Adipose tissue (tissue), 3 donors: ENCODE data around the gene KRT77. TPM values are rescaled to one million over a fixed set of nuclear protein-coding genes. Genes with fewer than 3 reads are reported as not detected.
"Not testable (repeated sequence)": the region's sequence is repeated elsewhere in the genome, so short reads cannot be mapped to it uniquely, and the experiment has no call there.

Experiments
- H3K27ac ChIP-seq: one replicate; pipeline ENCODE4 v1.5.1; 2013; ENCODE audit warnings: low read depth, low read length
- WGBS, 3 donors: extraction: QIAGEN DNeasy Blood & Tissue Kit; methylation state at CpG; one replicate each; pipeline ENCODE4 v1.1.7; 2013; 5-methylcytosine and 5-hydroxymethylcytosine counted together
- polyA plus RNA-seq, 3 donors: library from polyadenylated mRNA; stranded (reverse); fragments of 200-250 nt; gene quantifications; one replicate each; pipeline ENCODE4 v1.2.3, GENCODE V29; 2013
- donor health status: healthy with polysubstance abuse.
- donor health status: Bipolar disorder and iron deficiency.
- donor health status: healthy.

The KRT77 gene
- under 1 TPM in 2 of 3 donors, not detected in 1; 0.01 to 0.08 TPM for polyA plus RNA-seq

DNA sequence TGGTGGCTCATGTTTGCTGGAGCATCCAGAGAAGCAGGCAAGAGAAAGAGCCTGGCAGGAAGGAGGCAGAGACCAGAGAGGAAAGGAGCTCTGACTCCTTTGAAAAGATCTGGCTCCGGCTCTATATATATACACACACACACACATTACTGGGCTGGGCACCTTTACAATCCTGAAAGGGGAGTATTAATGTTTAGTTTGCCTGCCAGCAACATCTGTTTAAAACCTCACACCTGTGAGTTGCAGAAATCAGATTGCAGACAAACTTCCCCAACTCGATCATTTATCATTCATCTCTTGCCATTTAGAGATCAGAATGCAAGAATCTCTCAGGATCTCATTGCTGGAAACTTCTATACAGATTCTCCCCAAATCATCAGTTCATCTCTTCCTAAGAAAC, at the start of gene KRT77:
TSS of gene KRT77 (minus strand) at position 101 of the 400 bp plus-strand sequence. CDS start at position 11, 90 bp downstream.
- no peak within 1 kb of the TSS for H3K27ac ChIP-seq
- WGBS, 3 donors: 37 to 69% (median 64%) methylated on average over 2 of the region's 2 CpGs

DNA sequence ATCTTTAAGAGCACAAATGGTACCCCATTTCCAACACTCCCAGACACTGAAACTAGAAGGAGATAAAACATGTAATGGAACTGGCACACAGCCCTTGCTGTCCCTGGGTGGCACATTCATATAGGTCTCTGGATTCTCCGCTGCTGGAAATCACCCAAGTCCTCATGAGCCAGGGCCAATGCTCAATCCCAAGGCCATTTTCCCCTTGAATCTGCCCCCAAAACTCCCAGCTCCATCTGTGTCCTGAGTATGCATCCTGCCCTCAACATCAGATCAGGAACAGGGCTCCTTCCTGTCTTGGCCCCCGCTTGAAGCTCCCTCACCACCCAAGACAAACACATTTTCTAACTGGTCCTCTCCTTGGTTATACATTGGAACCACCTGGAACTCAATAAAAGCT, 49.2 kb upstream of the KRT77 start:
- WGBS, 3 donors: 66 to 84% (median 79%) methylated on average over 2 of the region's 2 CpGs
- no peak overlapping the region for H3K27ac ChIP-seq

DNA sequence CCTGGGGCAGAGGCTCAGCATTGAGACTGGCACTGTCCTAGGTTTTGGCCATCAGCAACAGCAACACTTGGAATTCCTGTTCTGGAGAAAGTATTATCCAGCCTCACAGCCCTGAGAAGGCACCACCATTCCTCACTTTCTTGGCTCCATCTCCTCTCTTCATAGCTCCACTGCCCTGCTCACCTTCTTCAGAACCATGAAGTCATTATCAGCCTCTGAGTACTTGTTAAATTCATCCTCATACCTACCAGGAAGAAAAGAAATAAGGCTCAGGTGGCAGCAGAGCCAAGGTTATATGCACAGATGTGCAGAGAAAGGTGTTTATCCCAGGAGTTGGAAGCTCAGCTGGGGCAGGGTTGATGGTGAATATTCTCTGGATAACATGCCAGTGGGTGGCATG, 48.5 kb upstream of the KRT77 start:
- H3K27ac ChIP-seq: no peak overlapping the region

DNA sequence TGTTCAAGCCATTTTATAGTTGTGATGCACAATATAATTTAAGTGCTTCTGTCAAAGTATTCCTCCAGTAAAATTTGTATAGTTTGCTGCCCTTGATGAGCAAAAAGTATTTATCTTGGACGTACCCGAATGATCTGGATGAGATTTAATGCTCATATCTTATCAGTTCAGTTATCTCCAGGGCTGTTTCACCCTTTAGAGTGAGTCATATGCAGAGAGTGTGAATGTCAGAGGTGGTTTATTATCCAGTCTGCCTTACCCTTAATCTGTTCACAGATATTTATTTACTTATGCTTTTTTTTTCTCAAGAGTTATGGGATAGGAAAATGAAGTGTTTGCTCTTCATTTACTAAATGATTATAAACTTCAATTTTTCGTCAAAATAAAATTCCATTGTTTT, 47.2 kb upstream of the KRT77 start:
- H3K27ac ChIP-seq: not testable (repeated sequence)
- 39 to 64% (median 58%) methylated on average over 3 of the region's 3 CpGs for WGBS, 3 donors

DNA sequence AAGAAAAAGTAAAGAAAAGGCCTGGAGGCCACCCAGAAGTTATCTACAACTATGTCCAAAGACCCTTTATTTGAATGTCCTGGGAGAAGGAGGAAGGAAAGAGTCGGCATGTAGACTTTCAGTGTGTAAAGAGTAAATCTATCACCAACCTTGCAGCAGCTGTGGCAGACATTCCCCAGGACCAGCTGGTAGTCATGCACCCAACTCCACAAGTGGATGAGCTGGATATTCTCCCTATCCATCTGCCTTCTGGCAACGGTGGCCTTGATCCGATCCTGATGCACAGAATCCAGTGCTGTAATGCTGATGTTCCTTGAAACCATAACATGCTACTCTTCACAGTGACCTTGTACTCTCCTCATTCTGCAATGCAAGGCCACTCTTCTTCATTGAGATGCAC, 46.5 kb upstream of the KRT77 start:
- WGBS, 3 donors: 73 to 85% (median 83%) methylated on average over 3 of the region's 3 CpGs

DNA sequence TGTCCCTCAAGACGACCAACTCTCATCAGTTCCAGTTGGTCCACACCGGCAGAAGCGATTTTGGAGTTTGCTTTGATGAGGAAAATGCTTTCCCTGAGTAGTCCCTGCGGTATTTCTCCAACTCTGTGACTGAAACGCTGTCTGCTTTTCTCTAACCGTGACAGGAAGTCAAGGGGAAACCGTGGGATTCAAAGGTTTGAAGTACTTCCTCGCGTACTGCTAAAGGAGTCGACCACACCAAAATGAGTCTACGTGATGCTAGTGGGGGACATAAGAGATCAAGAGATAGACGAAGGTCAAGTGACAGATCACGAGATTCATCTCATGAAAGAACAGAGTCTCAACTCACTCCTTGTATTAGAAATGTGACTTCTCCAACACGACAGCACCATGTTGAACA, 45.3 kb upstream of the KRT77 start:
- no peak overlapping the region for H3K27ac ChIP-seq
- whole genome bisulfite sequencing, 3 donors: 47 to 68% (median 48%) methylated on average over 14 of the region's 14 CpGs

More for the DNA sequence above, 46.5 kb upstream of the KRT77 start:
- H3K27ac ChIP-seq: no peak overlapping the region

DNA sequence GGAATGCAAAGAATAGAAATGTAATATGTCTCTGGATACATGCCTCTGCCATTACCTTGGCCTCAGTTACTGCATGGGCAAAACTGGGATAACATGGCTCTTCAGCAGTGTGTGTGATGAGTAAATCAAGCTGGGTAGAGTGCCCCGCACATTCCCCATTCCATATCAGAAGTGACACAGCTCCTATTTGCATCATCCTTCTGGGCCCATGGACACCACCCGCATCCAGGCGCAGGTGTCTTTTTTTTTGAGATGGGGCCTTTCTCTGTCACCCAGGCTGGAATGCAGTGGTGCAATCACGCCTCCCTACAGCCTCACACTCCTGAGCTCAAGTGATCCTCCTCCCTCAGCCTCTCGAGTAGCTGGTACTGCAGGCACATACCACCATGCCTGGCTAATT, 42.2 kb upstream of the KRT77 start:
- 69 to 81% (median 78%) methylated on average over 5 of the region's 5 CpGs for WGBS, 3 donors
- no peak overlapping the region for H3K27ac ChIP-seq

DNA sequence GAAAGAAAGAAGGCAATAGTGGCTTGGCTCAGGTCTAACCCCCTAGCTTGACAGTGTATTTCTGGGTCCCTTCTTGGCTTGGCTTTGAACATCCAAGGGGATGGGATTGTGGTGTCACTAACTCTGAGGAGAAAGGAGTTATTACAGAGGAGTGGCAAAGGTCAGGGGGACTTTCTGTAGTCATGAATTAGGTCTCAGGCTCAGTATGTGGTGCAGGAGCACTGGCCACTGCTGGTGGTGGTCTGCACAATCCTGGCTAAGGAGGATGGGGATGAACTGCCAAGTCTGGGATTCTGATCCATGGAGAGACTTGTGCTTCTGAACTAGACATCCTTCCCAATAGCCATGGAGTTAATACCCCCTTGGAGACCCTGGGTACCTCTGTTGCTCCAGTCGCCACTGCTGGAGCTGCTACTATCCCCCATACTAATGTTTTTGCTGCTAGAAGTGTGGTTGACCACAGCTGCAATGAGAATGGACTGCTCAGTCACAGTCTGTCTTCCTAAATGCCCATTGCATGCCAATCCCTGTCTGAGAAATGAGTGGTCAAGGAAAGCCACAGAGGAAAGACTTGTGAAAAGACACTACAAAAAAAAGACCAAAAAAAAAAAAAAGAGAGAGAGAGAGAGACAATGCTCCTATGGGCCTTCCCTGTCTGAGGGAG, 41.3 kb upstream of the KRT77 start:
- H3K27ac ChIP-seq: no peak overlapping the region
- WGBS, 3 donors: 65 to 80% (median 68%) methylated on average over 1 of the region's 1 CpG

DNA sequence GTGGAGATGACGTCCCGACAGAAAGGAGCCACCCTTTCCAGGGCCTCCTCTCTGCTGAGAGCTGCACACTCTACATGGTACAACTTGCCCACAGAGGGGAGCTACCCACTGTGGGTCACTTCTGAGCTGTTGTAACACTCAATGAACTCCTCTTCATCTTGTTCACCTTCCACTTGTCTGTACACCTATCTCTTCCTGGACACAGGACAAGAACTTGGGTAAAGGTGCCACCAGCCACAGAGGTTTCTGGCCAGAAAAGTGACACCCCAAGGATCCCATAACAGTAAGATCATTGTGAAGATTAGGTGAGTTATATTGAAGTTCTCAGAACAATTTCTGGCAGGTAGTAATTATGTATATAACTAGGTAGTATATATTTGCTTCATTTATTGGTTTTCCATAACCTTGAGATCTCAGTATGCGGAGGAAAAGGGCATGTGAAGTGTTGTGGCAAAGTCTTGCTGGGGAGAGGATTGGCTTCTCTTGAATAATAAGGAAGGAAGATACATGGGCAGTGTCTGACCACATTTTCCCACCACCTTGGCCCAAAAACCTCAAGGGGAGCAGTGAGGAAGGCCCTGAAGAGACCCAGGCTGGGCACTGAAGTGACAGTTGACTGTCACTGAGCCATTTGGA, 39.6 kb upstream of the KRT77 start:
- WGBS, 3 donors: 63 to 73% (median 70%) methylated on average over 3 of the region's 3 CpGs
- no peak overlapping the region for H3K27ac ChIP-seq

DNA sequence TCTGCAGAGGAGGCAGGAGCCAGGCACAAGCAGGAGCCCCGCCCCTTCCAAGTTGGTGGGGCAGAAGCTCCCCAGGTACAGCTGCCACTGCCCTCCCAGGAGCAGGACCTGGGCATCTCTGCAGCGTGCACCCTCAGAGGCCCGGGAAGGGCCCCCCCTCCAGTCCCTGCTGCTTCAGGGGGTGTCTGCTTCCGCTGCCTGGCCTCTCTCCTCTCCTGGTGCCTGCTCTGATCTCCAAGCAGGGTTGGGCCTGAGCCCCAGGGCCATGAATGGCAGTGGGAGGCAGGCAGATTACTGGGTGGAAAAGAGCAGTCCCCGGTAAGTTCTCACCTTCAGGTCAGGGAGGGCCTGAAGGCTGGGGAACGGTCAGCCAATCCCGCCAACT, 38.9 kb upstream of the KRT77 start:
- H3K27ac ChIP-seq: no peak overlapping the region
- WGBS, 3 donors: 62 to 77% (median 71%) methylated on average over 7 of the region's 7 CpGs

DNA sequence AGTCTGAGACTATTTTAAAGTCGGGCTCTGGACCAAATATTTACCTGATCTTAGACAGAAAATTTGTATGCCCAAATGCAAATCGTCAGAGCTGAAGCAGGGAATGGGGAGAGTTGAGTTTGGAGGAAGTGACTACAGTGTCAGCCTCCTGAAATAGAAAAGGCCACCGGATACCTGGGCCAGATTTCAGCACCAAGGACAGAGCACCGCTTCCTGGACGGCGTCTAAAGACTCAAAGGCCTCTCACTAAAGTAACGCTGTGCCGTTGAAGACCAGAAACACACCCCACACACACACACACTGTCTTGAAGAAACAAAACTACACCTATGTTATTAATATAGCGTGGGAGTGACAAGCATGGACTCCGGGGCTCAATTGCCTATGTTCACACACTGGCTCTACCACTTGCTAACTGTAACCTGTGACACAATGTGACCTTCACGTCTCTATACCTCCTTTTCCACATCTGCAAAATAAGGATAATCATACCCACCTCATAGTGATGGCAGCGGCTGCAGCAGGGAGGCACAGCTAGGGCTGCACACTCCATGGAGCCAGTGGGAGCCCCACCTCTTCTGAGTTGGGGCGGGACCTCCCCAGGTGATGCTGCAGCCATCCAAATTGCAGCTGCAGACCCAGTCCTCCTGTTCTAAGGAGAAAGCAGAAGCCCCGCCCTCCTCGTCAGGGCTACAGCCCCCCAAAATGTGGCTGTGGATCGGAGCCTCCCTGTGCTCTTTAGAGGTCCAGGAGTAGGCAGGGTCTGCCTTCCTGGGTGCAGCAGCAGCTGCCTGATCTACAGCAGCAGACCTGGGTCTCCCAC, 38.3 kb upstream of the KRT77 start:
- WGBS, 3 donors: 16 to 19% (median 17%) methylated on average over 16 of the region's 16 CpGs
- H3K27ac ChIP-seq: no peak overlapping the region

DNA sequence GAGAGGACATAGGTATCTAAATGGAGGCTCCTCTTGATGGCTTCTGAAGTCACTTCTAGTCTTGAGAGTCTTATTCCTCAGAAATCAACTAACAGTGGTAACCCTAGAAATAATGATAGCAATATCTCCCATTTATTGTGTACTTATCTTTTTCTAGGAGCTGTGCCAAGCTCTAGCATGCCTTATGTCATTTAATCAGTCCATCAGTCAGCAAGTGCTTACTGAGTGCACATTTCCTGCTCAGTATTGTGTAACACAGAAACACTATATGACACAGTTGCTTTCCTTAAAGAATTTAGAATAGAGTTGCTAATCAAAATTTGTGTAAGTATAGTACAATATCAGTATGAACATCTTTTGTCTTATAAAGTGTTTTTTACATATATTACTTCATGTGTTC, 37.3 kb upstream of the KRT77 start:
- no peak overlapping the region for H3K27ac ChIP-seq

DNA sequence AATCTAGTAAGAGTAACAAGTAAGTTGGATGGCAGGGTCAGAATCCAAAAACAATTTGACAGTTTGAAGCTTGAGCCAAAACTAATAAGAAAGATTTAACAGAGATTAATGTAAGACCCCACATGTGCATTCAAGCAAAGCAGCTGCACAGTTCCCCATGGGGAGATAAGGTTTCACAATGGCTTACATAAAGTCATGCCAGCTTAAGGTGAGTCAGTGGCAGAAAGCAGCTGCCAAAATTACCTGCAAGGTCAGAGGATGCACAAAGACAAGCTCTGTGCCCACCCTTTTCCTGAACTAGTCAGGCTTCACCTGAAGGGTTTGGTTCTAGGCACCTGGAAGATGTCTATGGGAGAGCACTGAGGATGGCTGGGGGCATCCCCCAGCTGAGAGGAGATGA, 36.6 kb upstream of the KRT77 start:
- no peak overlapping the region for H3K27ac ChIP-seq

DNA sequence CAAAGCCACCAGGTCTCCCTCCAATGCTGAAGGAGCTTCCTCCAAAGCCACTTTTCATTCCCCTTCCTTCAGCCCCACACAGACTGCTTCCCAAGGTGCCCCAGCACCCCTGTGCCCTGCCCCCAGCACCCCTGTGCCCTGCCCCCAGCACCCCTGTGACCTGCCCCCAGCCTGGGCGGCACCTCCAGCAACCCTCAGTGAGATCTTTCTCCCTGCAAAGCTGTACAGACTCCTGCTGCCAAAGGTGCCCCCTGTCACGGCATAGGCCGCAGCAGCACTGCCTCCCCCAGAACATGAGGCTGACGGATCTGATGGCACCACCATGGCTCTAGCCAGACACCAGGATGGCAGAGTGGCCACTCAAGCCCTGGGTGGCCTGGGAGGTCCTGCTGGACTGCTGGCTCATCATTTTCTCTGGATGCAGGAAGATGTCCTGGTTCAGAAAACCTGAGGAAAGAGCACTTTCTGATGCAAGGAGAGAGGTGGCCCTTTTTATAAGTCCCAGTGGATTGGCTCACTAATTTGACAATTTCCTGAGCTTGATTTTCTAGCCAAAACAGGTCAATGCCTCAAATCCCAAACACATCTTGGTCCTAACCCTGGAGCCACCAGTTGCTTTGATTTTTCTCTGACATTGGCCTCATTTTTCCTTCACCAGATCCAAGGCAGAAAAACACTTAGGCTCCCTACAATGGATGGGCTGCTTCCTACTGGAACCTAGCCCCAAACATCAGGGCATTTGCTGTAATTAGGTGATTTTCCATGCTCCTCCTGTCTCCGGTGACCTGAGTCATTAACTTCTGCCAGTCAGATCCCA, 32.7 kb upstream of the KRT77 start:
- 66 to 75% (median 73%) methylated on average over 5 of the region's 5 CpGs for WGBS, 3 donors
- no peak overlapping the region for H3K27ac ChIP-seq

DNA sequence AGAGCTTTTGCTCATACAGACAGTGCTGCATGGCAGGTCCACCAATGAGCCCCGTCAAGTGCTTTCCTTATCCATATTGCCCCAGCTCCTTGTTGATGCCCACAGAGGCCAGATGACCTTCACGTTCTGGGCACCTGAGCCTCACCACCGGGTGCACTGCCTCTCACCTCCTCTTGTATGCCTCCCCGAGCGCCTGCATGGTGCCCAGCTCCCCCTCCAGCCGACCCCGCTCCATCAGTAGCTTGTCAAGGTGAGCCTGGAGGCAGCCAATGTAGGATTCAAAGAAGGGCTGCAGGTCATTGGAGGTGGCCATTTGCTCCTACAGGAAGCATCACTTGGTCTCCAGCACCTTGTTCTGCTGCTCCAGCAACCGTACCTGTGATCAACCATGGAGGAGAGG, 31.8 kb upstream of the KRT77 start:
- no peak overlapping the region for H3K27ac ChIP-seq
- 70 to 75% (median 75%) methylated on average over 8 of the region's 8 CpGs for WGBS, 3 donors

DNA sequence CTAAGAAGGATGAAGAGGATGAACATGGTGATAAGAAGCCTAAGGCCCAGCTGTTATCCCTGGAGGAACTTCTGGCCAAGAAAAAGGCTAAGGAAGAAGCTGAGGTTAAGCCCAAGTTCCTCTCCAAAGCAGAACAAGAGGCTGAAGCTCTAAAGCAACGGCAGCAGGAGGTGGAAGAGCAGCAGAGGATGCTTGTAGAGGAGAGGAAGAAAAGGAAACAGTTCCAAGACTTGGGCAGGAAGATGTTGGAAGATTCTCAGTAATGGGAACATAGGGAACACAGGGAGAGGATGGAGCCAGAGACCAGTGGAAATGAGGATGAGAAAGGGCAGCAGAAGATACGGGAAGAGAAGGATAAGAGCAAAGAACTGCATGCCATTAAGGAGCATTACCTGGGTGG, 27.5 kb upstream of the KRT77 start:
- WGBS, 3 donors: 45 to 82% (median 47%) methylated on average over 2 of the region's 2 CpGs
- no peak overlapping the region for H3K27ac ChIP-seq

DNA sequence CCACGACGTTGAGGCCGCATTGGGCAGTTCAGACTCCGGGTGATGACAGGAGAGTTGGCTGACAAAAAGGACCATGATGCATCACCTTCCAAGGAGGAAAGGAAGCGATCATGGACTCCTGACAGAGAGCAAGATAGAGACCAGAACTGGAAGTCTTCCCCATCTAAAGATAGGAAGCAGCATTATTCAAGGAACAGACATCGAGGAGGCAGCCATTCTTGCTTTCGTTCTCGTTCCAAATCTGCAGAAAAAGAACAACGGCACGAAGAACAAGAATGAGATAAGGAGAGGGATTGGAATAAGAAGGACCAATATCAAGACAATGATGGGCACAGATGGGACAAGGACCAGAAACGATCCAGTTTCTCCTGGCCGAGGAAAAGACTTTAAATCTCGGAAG, 27.1 kb upstream of the KRT77 start:
- no peak overlapping the region for H3K27ac ChIP-seq
- WGBS, 3 donors: 80 to 89% (median 86%) methylated on average over 13 of the region's 13 CpGs

DNA sequence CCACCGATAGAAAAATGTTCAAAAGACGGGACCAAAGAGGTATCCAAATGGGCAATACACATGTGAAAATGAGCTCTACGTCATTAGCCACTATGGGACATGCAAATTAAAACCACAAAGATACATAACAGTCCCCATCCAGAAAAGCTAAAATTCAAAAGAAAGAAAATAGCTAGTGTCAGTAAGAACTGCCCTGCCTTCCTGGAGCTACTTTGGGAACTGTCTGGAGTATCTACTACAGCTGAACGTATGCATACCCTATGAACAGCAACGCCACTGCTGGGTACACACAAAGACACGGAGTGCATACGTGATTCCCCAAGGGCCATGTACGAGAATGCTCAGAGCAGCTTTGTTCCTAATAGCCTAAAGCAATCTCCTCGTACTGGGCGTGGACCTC, 25.8 kb upstream of the KRT77 start:
- 77 to 85% (median 79%) methylated on average over 10 of the region's 10 CpGs for WGBS, 3 donors
- no peak overlapping the region for H3K27ac ChIP-seq

DNA sequence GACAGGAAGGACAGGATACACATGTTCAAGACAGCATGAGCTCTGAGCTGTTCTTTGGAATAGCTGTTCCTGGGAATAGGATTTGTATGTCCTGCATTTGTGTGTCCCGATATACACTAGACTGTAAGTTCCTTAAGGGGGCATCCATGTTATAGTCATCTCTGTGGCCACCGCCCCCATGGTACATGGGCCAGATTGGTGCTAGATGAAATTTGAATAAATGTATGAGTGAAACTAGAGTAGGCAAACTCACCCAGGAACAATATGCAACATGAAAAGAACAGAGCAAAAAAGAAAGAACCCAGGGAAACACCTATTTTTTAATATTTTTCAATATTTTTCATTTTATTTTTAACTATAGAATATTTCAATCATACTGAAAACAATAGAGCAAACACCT, 25.1 kb upstream of the KRT77 start:
- no peak overlapping the region for H3K27ac ChIP-seq
- WGBS, 3 donors: 85 to 93% (median 88%) methylated on average over 2 of the region's 2 CpGs
